HG03060 (cell line): Measurements from ENCODE around the gene GALNT1.

Experiments used
- ATAC-seq: cut with Tn5 transposase; IDR thresholded peaks from one replicate; pipeline ENCODE4 v1.9.1; 2021; ENCODE audit warnings: low read depth, moderate number of reproducible peaks; ENCODE audit not compliant: unreplicated experiment

GALNT1 gene

GRCh38 chr18:35711227-35711626, 129.7 kb downstream of the GALNT1 start:
- ATAC-seq: no peak

DNA sequence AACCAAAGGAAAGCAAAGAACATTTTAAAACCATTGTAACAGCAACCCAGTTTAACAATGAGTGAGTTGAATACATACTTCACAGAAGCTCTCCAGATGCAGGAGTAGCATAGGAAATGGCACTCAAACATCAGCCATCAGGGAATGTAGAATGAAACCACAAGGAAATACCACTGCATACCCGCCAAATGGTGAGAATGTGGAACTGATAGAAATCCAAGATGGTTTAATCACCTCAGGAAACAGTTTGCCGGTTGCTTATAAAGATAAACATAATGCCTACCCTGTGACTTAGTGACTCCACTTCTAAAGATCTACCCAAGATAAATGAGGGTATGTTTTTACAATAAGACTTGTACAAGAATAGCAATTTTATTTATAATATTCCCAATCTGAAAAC, 132.0 kb downstream of the GALNT1 start:
- ATAC-seq: no peak

DNA sequence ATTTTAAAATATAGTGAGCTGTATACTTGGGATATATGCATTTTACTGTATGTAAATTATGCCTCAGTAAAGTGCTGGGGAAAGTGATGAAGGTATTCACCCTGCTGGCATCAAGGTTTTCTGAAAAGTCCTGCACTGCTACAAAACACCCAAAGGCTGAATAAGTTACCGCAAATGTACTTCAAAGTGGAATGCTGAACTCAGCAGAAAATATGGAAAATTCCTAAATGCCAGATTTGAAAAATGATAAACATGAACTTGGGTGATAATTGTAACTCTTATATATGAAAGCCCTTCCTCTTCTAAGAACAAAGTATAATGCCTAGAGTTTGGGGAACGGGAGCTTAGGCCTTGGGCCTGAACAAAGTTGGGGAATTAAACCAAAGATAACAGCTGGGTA, 133.0 kb downstream of the GALNT1 start:
- ATAC-seq: no peak

GRCh38 chr18:35715139-35715538, 133.6 kb downstream of the GALNT1 start:
- ATAC-seq: no peak

DNA sequence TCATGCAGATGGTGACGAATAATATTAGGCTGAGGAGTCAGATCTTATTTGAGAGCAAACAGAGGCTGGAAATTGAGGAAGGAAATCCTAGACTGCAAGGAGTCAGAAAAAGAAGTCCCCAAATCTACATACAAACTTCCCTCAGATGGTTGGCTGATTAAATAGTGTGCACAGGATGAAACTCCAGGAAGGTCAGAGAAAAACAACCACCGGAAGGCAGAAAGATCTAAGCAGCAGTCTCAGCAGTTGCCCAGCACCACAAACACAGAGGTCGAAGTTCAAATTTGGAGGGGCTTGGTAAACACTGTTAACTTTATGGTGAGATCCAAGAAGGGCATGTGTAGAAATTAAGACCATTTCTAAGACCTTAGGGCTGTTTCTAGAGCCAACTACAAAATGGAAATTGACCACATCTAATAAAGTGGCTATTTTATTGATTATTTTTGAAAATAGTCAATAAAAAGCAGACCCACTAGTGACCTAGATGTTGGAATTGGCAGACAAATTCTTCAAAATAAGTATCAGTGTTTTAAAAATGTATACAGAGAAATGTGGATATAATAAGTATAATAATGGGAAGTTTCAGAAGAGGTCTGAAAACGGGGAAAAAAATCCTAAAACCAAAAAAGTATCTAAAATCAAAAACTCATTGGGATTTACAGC, 134.8 kb downstream of the GALNT1 start:
- ATAC-seq: no peak

GRCh38 chr18:35717182-35717581, 135.6 kb downstream of the GALNT1 start:
- no peak for ATAC-seq

GRCh38 chr18:35721431-35722081, 140.0 kb downstream of the GALNT1 start:
- ATAC-seq: no peak

GRCh38 chr18:35728676-35729075, 147.1 kb downstream of the GALNT1 start:
- ATAC-seq: no peak

GRCh38 chr18:35729991-35730668, 148.6 kb downstream of the GALNT1 start:
- ATAC-seq: no peak

DNA sequence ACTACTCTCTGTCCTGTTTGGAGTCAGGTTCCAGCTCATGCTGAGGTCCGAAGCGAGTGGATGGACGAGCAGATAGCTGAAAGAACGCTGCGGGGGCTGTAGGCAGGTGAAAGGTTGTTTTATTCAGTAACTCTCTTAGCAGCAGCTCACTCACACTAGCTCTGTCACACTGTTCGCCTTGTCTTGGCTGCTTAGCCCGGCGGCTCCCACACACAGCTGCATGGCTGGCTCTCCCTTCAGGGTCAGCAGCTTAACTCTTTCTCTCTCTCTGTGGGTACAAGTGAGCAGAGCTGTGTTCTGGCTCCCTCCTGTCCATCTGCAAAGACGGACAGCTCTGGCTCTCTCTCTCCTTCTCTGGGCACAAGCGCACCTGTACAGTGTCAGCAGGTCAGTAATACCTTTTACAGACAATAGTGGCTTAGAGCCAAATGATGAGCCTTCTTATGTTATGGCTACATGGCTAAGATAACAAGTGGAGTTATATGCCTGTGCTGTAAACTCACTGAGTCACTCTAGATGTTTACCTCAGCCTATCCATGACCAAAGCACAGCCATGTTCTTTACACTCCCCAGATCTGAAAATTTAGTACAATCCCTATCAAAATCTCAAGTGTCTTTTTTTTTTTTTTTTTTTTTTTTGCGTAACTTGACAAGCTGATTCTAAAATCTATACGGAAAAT, 149.3 kb downstream of the GALNT1 start:
- no peak for ATAC-seq

- ATAC-seq: no peak
These were observed 150.2 kb downstream of the GALNT1 start for GRCh38 chr18:35731701-35732100.

DNA sequence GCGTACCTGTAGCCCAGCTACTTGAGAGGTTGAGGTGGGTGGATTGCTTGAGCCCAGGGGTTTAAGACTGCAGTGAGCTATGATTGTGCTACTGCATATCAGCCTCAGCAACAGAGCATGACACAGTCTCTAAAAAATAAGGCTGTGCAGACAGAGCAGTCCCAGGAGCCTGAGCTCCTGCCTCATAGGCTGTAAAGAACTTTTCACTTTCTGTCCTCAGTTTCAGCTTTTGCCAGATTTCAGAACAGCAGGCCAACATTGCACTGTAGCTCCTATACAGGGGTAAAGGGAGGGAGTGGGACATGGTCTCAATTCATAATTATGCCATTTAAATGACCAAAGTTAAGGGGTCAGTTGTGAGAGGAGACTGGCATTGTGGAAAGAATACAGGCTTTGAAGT, 150.6 kb downstream of the GALNT1 start:
- ATAC-seq: no peak

DNA sequence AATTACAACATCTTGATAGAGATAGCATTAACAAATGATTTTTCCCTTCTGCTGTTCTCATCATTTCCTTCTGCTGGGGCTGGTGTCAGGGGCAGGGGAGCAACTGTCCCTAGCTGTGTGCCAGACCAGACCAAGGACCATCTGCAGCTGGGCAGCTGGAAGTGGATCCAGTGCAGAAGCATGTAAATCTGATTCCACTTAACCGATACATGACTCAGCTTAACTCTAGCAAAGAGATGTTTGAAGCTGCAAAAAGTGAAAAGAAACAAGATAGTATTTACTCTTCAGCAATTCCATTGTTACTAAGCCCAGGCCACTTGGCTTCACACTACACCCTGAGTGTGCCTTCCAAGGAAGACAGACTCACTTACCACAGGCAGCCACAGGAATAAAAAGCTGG, 151.1 kb downstream of the GALNT1 start:
- no peak for ATAC-seq

- ATAC-seq: no peak
These were observed 151.9 kb downstream of the GALNT1 start for GRCh38 chr18:35733408-35733807.

- ATAC-seq: no peak
These were observed 155.2 kb downstream of the GALNT1 start for GRCh38 chr18:35736696-35737095.

- no peak for ATAC-seq
These were observed 158.2 kb downstream of the GALNT1 start for GRCh38 chr18:35739778-35740177.

- ATAC-seq: no peak
These were observed 159.1 kb downstream of the GALNT1 start for GRCh38 chr18:35740656-35741055.

- no peak for ATAC-seq
These were observed 162.4 kb downstream of the GALNT1 start for GRCh38 chr18:35743916-35744315.

- no peak for ATAC-seq
These were observed 164.3 kb downstream of the GALNT1 start for GRCh38 chr18:35745814-35746213.

DNA sequence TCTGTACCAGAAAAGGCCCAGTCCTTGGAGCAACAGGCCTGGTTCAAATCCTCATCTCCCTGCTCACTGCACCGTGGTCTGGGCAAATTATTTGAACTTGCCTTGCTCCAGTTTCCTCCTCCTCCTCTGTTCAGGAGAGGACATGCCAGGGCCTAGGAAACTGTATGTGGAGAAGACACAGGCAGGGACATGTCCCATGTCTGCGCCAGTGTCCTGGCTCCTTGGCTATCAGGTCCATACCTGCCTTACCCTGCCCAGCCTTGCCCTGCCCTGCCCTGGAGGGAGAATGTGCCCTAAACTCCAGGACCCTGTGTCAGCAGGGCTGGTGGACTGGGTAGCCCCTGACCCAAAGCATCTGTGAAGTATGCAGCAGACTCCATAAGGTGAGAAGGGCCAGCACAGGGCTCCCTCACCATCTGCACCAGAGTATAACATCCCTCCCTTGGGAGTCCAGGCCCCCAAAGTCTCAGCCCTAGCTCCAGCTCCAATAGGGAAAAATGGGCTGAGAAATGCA, 165.3 kb downstream of the GALNT1 start:
- ATAC-seq: no peak

- ATAC-seq: no peak
These were observed 166.4 kb downstream of the GALNT1 start for GRCh38 chr18:35747894-35748472.
